Measurements from ENCODE around the gene NPTX2. TPM values are rescaled to one million over a fixed set of nuclear protein-coding genes. Genes with fewer than 3 reads are reported as not detected.

NPTX2 gene
- total RNA-seq, 1 donor from 2014 or later: 2.1 TPM

DNA sequence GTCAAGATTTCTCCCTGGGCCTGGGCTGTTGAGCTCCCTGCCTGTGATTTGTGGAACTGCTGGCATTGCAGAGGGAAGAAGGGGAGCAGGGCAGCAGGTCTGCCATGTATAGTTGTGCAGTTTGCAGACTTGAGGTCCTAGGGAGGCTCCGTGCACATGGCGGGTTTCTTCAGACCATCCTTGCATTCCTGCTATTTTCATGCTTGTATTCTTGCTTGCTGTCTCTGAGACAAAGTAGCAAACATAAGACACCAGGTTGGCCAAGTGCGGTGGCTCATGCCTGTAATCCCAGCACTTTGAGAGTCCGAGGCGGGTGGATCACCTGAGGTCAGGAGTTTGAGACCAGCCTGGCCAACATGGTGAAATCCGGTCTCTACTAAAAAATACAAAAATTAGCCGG, 61.1 kb downstream of the NPTX2 start:
- H3K27me3 ChIP-seq: no peaks in the 10 kb centered on the region
- no peaks in the 10 kb centered on the region for H3K4me1 ChIP-seq
- no peaks in the 10 kb centered on the region for H3K9me3 ChIP-seq
- no peak for TF ChIP-seq CTCF (IDR thresholded peaks at IDR 0.05)
- DNase-seq (no peak), ATAC-seq (no peak)
- no peaks in the 10 kb centered on the region for H3K36me3 ChIP-seq
- no peak overlapping the region for H3K4me3 ChIP-seq
- intact Hi-C loops (cut with DNase I): no loop called here
- no peak overlapping the region for H3K27ac ChIP-seq

Other genes with a start within 250 kb of the NPTX2 start
- 22.9 TPM for gene BAIAP2L1, start 216.2 kb upstream of the NPTX2 start, total RNA-seq

Measured in upper lobe of right lung (tissue), 1 donor.